ENCODE measurements around the gene ARHGAP6.

DNA sequence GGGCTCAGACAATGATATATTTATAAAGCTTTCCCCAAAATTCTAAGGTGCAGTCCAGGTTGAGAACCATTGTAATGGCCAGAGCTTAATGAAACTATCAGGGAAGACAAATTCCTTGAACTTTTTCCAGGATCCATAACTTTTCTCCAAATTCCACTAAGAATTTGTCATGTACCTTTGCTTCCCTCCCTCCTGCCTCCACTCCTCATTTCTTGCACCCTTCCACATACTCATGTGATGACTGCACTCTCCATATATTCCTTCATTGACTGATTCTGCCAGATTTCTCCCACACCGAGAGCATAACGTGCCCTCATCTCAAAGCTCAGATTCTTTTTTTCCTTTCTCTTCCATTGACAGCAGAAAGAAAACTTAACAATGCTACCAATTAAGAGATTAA, 393.4 kb downstream of the ARHGAP6 start:
- TF ChIP-seq, protein P1, sequence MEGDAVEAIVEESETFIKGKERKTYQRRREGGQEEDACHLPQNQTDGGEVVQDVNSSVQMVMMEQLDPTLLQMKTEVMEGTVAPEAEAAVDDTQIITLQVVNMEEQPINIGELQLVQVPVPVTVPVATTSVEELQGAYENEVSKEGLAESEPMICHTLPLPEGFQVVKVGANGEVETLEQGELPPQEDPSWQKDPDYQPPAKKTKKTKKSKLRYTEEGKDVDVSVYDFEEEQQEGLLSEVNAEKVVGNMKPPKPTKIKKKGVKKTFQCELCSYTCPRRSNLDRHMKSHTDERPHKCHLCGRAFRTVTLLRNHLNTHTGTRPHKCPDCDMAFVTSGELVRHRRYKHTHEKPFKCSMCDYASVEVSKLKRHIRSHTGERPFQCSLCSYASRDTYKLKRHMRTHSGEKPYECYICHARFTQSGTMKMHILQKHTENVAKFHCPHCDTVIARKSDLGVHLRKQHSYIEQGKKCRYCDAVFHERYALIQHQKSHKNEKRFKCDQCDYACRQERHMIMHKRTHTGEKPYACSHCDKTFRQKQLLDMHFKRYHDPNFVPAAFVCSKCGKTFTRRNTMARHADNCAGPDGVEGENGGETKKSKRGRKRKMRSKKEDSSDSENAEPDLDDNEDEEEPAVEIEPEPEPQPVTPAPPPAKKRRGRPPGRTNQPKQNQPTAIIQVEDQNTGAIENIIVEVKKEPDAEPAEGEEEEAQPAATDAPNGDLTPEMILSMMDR (IDR thresholded peaks at IDR 0.05), result no peak
- TF ChIP-seq POLR2A (IDR thresholded peaks at IDR 0.05), result no peak
